Neutrophil (primary cell): ENCODE results near the gene GPR158.
"Not testable (repeated sequence)": the region's sequence is repeated elsewhere in the genome, so short reads cannot be mapped to it uniquely, and the experiment has no call there.

Experiments
- H3K27ac ChIP-seq: fragments of 200-600 bp; sonication (generic); 2 replicates; pipeline ENCODE4 v1.5.1; 2016; ENCODE audit warnings: mild to moderate bottlenecking, moderate library complexity
- H3K27me3 ChIP-seq: fragments of 200-600 bp; sonication (generic); 2 replicates; pipeline ENCODE4 v1.6.0; 2016; ENCODE audit warnings: mild to moderate bottlenecking
- H3K36me3 ChIP-seq: fragments of 200-600 bp; sonication (generic); 2 replicates; pipeline ENCODE4 v1.5.1; 2017
- H3K4me1 ChIP-seq, 2 experiments: fragments of 200-600 bp in 1 of 2; sonication (generic) in 1 of 2; 1 replicate in 1 of 2; 2 replicates in 1 of 2; pipeline versions ENCODE4 v1.5.1 to v1.6.1; 2013 to 2016; ENCODE audit warnings: low read depth in 1 of 2, low read length in 1 of 2, mild to moderate bottlenecking in 1 of 2, moderate library complexity in 1 of 2; ENCODE audit not compliant: control insufficient read depth in 1 of 2, insufficient read depth in 1 of 2
- H3K4me3 ChIP-seq, 2 experiments: fragments of 200-600 bp in 1 of 2; sonication (generic) in 1 of 2; 1 replicate in 1 of 2; 2 replicates in 1 of 2; pipeline ENCODE4 v1.5.1; 2013 to 2016; ENCODE audit warnings: low read depth in 1 of 2, low read length in 1 of 2, mild to moderate bottlenecking in 1 of 2, moderate library complexity in 1 of 2
- H3K9me3 ChIP-seq: fragments of 200-600 bp; sonication (generic); 2 replicates; pipeline ENCODE4 v1.5.1; 2016
- CTCF ChIP-seq: fragments of 200-600 bp; sonication (generic); IDR thresholded peaks from 2 replicates; pipeline ENCODE4 v1.5.1; 2016; ENCODE audit warnings: antibody characterized with exemption

Gene GPR158

GRCh38 chr10:25306386-25306785 is 131.6 kb downstream of the GPR158 start:
- Histone ChIP-seq H3K27me3 (no peaks in the 10 kb centered on the region), H3K9me3 (no peaks in the 10 kb centered on the region)

GRCh38 chr10:25308278-25308677 is 133.5 kb downstream of the GPR158 start:
- Histone ChIP-seq H3K36me3 (no peaks in the 10 kb centered on the region), H3K27me3 (no peaks in the 10 kb centered on the region), H3K4me3 (no peak overlapping the region), H3K27ac (no peak overlapping the region), H3K4me1 (no peaks in the 10 kb centered on the region), H3K9me3 (no peaks in the 10 kb centered on the region)
- no peak for TF ChIP-seq CTCF

More at GRCh38 chr10:25306386-25306785, 131.6 kb downstream of the GPR158 start:
- Histone ChIP-seq H3K4me1 (no peaks in the 10 kb centered on the region), H3K4me3 (no peak overlapping the region), H3K36me3 (no peaks in the 10 kb centered on the region), H3K27ac (no peak overlapping the region)
- no peak for TF ChIP-seq CTCF

DNA sequence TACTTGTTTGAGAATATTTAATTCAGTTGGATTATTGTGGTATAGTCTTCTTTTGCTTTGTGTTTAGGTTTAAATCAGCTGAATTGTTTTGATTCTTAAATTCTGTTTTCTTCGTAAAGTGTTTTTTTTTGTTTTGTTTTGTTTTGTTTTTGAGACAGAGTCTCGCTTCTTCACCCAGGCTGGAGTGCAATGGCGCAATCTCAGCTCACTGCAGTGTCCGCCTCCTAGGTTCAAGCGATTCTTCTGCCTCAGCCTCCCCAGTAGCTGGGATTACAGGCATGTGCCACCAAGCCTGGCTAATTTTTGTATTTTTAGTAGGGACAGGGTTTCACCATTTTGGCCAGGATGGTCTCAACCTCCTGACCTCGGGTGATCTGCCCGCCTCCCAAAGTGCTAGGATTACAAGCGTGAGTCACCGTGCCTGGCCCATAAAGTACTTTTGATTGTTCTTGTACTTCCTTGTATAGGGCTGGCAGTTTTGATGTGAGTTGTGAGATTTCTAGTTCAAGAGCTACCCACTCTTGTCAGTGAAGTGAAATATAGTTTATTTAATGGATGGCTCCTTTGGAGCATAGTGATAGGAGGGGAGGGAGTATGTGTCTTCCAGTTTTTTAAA is 142.9 kb downstream of the GPR158 start:
- H3K27ac ChIP-seq, H3K4me3 ChIP-seq, H3K4me1 ChIP-seq, H3K36me3 ChIP-seq, H3K27me3 ChIP-seq, H3K9me3 ChIP-seq: not testable (repeated sequence)

DNA sequence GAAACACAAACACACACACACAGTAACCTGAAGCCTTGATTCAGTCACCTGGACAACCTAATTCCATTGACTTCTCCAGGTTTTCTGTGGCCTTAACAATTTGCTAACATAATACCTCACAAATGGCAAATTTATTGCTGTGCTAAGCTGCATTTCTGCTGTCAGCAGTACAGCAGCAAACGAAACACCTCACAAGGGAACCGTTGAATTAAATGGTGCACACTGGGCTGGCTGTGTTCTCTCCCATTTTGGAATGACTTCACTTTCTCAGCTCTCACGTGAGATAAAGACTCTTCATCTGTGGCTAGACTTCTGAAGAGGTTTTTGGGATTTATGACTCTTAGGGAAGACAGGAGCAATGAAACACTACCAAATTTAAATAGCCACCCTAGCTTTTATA is 152.5 kb downstream of the GPR158 start:
- no peak for TF ChIP-seq CTCF
- H3K9me3 ChIP-seq: no peaks in the 10 kb centered on the region
- no peaks in the 10 kb centered on the region for H3K4me1 ChIP-seq
- H3K27ac ChIP-seq: no peak overlapping the region
- no peaks in the 10 kb centered on the region for H3K36me3 ChIP-seq
- H3K27me3 ChIP-seq: no peaks in the 10 kb centered on the region
- no peak overlapping the region for H3K4me3 ChIP-seq

DNA sequence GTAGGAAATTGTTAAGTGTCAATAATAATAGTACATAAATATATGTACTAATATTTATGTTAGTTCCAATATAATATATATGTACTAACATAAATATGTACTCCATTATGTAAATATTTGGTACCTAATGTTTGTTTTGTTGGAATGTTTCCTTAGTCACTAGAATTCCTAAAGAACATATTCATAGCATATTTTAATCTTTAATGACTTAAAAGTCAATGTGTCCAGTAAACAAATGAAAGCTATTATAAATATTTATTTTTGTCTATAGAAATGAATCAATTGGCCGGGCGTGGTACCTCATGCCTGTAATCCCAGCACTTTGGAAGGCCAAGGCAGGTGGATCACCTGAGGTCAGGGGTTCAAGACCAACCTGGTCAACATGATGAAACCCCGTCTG is 153.6 kb downstream of the GPR158 start:
- no peak overlapping the region for H3K27ac ChIP-seq
- no peaks in the 10 kb centered on the region for H3K9me3 ChIP-seq
- H3K4me3 ChIP-seq: no peak overlapping the region
- no peaks in the 10 kb centered on the region for H3K4me1 ChIP-seq
- no peak for TF ChIP-seq CTCF
- no peaks in the 10 kb centered on the region for H3K36me3 ChIP-seq
- H3K27me3 ChIP-seq: no peaks in the 10 kb centered on the region

GRCh38 chr10:25329587-25329986 is 154.8 kb downstream of the GPR158 start:
- H3K9me3 ChIP-seq, H3K4me3 ChIP-seq, H3K27me3 ChIP-seq, H3K27ac ChIP-seq, H3K36me3 ChIP-seq, H3K4me1 ChIP-seq: not testable (repeated sequence)

DNA sequence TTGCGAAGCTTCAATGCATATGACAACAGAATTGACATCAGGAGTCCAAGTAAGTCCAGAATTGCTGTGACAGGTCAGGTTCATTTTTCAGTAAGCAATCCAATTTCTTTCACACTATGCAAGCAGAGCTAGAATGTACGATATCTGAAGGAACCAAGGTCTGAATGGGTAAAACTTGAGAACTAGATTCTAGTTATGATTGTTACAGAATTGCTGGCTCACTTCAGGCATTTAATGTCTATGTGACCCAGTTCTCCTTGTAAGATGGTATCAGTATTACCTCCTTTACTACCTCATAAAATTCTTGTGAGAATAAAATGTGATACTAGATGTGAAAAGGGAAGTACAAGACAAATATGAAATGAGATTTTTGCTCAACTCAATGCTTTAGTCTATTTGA is 159.6 kb downstream of the GPR158 start:
- no peak for TF ChIP-seq CTCF

More for the DNA sequence above, 159.6 kb downstream of the GPR158 start:
- H3K9me3 ChIP-seq: no peaks in the 10 kb centered on the region
- H3K4me1 ChIP-seq: no peaks in the 10 kb centered on the region
- no peak overlapping the region for H3K27ac ChIP-seq
- H3K36me3 ChIP-seq: no peaks in the 10 kb centered on the region
- H3K4me3 ChIP-seq: no peak overlapping the region
- H3K27me3 ChIP-seq: no peaks in the 10 kb centered on the region
